ENCODE results near the gene PJVK. TPM values are rescaled to one million over a fixed set of nuclear protein-coding genes. Genes with fewer than 3 reads are reported as not detected.

Gene PJVK
- total and polyA plus RNA-seq, 2 experiments from 2014 or later: 3.9 to 4.6 TPM

DNA sequence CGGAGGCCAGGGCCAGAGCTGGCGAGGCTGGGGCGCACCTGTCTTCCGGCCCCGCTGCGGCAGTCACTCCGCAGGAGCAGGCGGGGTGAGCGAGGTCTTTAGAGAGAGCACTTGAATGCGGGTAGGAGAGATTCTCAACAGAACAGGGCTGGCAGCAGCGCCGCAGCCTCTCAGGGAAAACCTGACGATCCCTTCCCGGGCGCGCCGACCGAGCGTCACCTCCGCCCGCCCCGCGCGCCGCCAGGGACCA is 729 bp upstream of the PJVK start:
- Histone ChIP-seq H3K9me2 (replicated peaks; ENCODE audit: insufficient read depth) (no peaks in the 10 kb centered on the region), H3K79me2 (peaks cover 39% of the 10 kb centered on the region), H4K20me1 (ENCODE audit: insufficient read depth, poor library complexity, severe bottlenecking) (peaks cover 21% of the 10 kb centered on the region), H2AFZ (peak overlapping the region; percentile 55), H3K27me3 (no peaks in the 10 kb centered on the region), H3K4me2 (peak overlapping the region; percentile 92), H3K27ac (peak overlapping the region; percentile 99), H3K4me1 (ENCODE audit: insufficient read depth) (peaks cover 16% of the 10 kb centered on the region), H3K9me3 (ENCODE audit: low read depth) (no peaks in the 10 kb centered on the region), H3K36me3 (replicated peaks; ENCODE audit: insufficient read depth, low read depth) (no peaks in the 10 kb centered on the region), H3K4me3 (peak overlapping the region; percentile 66)
- under 1% methylated on average over 21 of the region's 25 CpGs for WGBS (ENCODE audit: low lambda C conversion rate, missing lambda C conversion rate)
- no peak for TF ChIP-seq EZH2 (IDR thresholded peaks at IDR 0.05; ENCODE audit: borderline replicate concordance)
- TF ChIP-seq, protein P1, sequence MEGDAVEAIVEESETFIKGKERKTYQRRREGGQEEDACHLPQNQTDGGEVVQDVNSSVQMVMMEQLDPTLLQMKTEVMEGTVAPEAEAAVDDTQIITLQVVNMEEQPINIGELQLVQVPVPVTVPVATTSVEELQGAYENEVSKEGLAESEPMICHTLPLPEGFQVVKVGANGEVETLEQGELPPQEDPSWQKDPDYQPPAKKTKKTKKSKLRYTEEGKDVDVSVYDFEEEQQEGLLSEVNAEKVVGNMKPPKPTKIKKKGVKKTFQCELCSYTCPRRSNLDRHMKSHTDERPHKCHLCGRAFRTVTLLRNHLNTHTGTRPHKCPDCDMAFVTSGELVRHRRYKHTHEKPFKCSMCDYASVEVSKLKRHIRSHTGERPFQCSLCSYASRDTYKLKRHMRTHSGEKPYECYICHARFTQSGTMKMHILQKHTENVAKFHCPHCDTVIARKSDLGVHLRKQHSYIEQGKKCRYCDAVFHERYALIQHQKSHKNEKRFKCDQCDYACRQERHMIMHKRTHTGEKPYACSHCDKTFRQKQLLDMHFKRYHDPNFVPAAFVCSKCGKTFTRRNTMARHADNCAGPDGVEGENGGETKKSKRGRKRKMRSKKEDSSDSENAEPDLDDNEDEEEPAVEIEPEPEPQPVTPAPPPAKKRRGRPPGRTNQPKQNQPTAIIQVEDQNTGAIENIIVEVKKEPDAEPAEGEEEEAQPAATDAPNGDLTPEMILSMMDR (IDR thresholded peaks at IDR 0.05; ENCODE audit: poor library complexity): no peak
- DNase-seq (ENCODE audit: low spot score): no peak

DNA sequence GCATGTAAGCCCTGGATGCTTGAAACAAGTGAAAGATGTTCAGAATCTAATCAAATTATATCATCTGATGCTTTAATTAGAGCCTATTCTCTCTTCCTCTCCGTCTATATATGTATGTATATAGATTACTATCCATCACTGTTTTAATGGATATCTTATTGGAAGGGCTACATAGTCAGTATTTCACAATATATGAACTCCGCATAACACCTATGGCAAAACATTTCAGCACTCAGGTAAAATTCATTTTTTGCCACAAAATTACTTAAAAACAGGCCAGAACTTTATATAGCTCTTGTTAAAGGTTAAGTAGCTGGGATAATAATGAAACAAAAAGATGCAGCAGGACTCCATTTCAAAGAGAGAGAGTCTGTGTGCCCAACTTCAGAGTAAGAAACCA is 1.2 kb downstream of the PJVK start:
- no peaks in the 10 kb centered on the region for H3K27me3 ChIP-seq
- DNase-seq (ENCODE audit: low spot score): no peak
- WGBS (ENCODE audit: low lambda C conversion rate, missing lambda C conversion rate): 100% methylated on average over 2 of the region's 2 CpGs
- no peaks in the 10 kb centered on the region for H3K36me3 ChIP-seq (replicated peaks; ENCODE audit: insufficient read depth, low read depth)
- no peak overlapping the region for H3K4me3 ChIP-seq
- peaks cover 21% of the 10 kb centered on the region for H4K20me1 ChIP-seq (ENCODE audit: insufficient read depth, poor library complexity, severe bottlenecking)
- H3K4me2 ChIP-seq: no peak overlapping the region
- H3K27ac ChIP-seq: peak overlapping the region; percentile 99
- H3K9me2 ChIP-seq (replicated peaks; ENCODE audit: insufficient read depth): no peaks in the 10 kb centered on the region
- H3K79me2 ChIP-seq: peaks cover 31% of the 10 kb centered on the region
- H2AFZ ChIP-seq: peak overlapping the region; percentile 99
- H3K4me1 ChIP-seq (ENCODE audit: insufficient read depth): peaks cover 16% of the 10 kb centered on the region
- no peak for TF ChIP-seq EZH2phosphoT487 (IDR thresholded peaks at IDR 0.05; ENCODE audit: low read depth, severe bottlenecking, unreplicated experiment)
- no peak for TF ChIP-seq EZH2 (IDR thresholded peaks at IDR 0.05; ENCODE audit: borderline replicate concordance)
- TF ChIP-seq, protein P1 (IDR thresholded peaks at IDR 0.05; ENCODE audit: poor library complexity): no peak
- H3K9me3 ChIP-seq (ENCODE audit: low read depth): no peaks in the 10 kb centered on the region

DNA sequence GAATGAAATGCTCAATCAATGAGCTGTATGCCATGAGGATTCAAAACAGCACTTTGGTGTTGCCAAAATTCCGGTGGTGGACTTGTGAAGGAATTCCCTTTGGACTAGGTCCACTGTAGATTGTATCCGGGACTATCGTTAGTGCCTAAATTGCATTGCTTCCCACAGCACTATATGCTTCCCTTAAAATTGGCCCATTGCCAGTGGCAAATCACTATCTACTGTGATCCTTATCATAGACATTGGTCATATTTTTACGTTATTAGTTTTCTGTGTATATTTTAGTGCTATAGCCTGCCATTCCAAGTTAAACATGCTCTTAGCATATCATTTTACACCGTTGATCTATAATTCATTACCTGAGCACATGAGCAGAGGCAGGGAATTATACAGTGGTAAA is 1.7 kb downstream of the PJVK start:
- TF ChIP-seq EZH2 (IDR thresholded peaks at IDR 0.05; ENCODE audit: borderline replicate concordance) (no peak), EZH2phosphoT487 (IDR thresholded peaks at IDR 0.05; ENCODE audit: low read depth, severe bottlenecking, unreplicated experiment) (no peak)
- TF ChIP-seq, protein P1 (IDR thresholded peaks at IDR 0.05; ENCODE audit: poor library complexity): no peak
- no peaks in the 10 kb centered on the region for H3K9me2 ChIP-seq (replicated peaks; ENCODE audit: insufficient read depth)
- no peaks in the 10 kb centered on the region for H3K36me3 ChIP-seq (replicated peaks; ENCODE audit: insufficient read depth, low read depth)
- H3K27me3 ChIP-seq: no peaks in the 10 kb centered on the region
- H2AFZ ChIP-seq: no peak overlapping the region
- peaks cover 26% of the 10 kb centered on the region for H3K79me2 ChIP-seq
- WGBS (ENCODE audit: low lambda C conversion rate, missing lambda C conversion rate): 87% methylated on average over 5 of the region's 5 CpGs
- no peak overlapping the region for H3K4me3 ChIP-seq
- no peaks in the 10 kb centered on the region for H3K9me3 ChIP-seq (ENCODE audit: low read depth)
- H3K4me1 ChIP-seq (ENCODE audit: insufficient read depth): peaks cover 16% of the 10 kb centered on the region
- no peak overlapping the region for H3K27ac ChIP-seq
- DNase-seq (ENCODE audit: low spot score): no peak
- H3K4me2 ChIP-seq: no peak overlapping the region
- peaks cover 19% of the 10 kb centered on the region for H4K20me1 ChIP-seq (ENCODE audit: insufficient read depth, poor library complexity, severe bottlenecking)

DNA sequence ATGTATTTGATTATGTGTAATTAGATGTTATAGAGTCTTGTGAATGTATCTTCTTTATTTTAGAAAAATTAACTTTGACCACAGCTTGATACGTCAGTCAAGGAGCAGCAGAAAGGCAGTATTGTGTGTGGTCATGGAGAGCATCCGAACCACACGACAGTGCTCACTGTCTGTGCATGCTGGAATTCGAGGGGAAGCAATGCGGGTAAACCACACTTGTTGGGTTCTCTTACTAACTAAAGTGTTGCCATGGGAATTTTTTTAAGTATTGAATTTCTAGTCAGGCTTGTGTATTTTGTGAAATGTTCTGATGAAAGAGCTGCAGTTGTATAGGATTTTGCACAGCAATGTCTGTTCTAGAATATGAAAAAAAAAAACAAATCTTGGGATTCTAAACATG is 4.8 kb downstream of the PJVK start:
- no peaks in the 10 kb centered on the region for H3K79me2 ChIP-seq
- no peaks in the 10 kb centered on the region for H3K27me3 ChIP-seq
- DNase-seq (ENCODE audit: low spot score): no peak
- no peak overlapping the region for H3K27ac ChIP-seq
- peaks cover 6% of the 10 kb centered on the region for H3K4me1 ChIP-seq (ENCODE audit: insufficient read depth)
- TF ChIP-seq, protein P1 (IDR thresholded peaks at IDR 0.05; ENCODE audit: poor library complexity): no peak
- TF ChIP-seq EZH2phosphoT487 (IDR thresholded peaks at IDR 0.05; ENCODE audit: low read depth, severe bottlenecking, unreplicated experiment) (no peak), EZH2 (IDR thresholded peaks at IDR 0.05; ENCODE audit: borderline replicate concordance) (no peak)
- no peak overlapping the region for H3K4me2 ChIP-seq
- H4K20me1 ChIP-seq (ENCODE audit: insufficient read depth, poor library complexity, severe bottlenecking): no peaks in the 10 kb centered on the region
- no peaks in the 10 kb centered on the region for H3K9me3 ChIP-seq (ENCODE audit: low read depth)
- no peak overlapping the region for H3K4me3 ChIP-seq
- H3K36me3 ChIP-seq (replicated peaks; ENCODE audit: insufficient read depth, low read depth): no peaks in the 10 kb centered on the region
- WGBS (ENCODE audit: low lambda C conversion rate, missing lambda C conversion rate): 87% methylated on average over 5 of the region's 5 CpGs
- no peak overlapping the region for H2AFZ ChIP-seq
- H3K9me2 ChIP-seq (replicated peaks; ENCODE audit: insufficient read depth): no peaks in the 10 kb centered on the region

All from hepatocyte (in vitro differentiated cells).